T-helper 2 cell treated with Interferon-gamma antibody and Interleukin-4, amounts not matched to agents 5 μg/mL and 100 μg/mL, for 36 hours (primary cell): Measurements from ENCODE around the gene IPO8.
"Not testable (repeated sequence)": the region's sequence is repeated elsewhere in the genome, so short reads cannot be mapped to it uniquely, and the experiment has no call there.

Source experiments
- DNase-seq: peaks from one replicate; pipeline ENCODE4 v3.0.0; 2021; ENCODE audit warnings: low spot score
- H3K27ac Mint-ChIP-seq: one replicate; pipeline ENCODE4 v1.8.0; 2021; ENCODE audit warnings: mild to moderate bottlenecking, mixed read lengths
- H3K27me3 Mint-ChIP-seq: one replicate; pipeline ENCODE4 v1.8.0; 2021; ENCODE audit warnings: low read depth, mixed read lengths
- H3K36me3 Mint-ChIP-seq: one replicate; pipeline ENCODE4 v1.8.0; 2021; ENCODE audit warnings: low read depth, mixed read lengths
- H3K4me1 Mint-ChIP-seq: one replicate; pipeline ENCODE4 v1.8.0; 2021; ENCODE audit warnings: low read depth, mixed read lengths
- H3K4me3 Mint-ChIP-seq: one replicate; pipeline ENCODE4 v1.8.0; 2022; ENCODE audit warnings: mild to moderate bottlenecking, moderate library complexity, mixed read lengths
- H3K9me3 Mint-ChIP-seq: one replicate; pipeline ENCODE4 v1.8.0; 2021; ENCODE audit warnings: mixed read lengths

The IPO8 gene

GRCh38 chr12:30646821-30647220 is 48.8 kb downstream of the IPO8 start:
- Mint-ChIP-seq H3K9me3 (no peaks in the 10 kb centered on the region), H3K4me1 (peaks cover 2% of the 10 kb centered on the region), H3K36me3 (peaks cover 29% of the 10 kb centered on the region), H3K4me3 (no peak overlapping the region), H3K27ac (no peak overlapping the region), H3K27me3 (no peaks in the 10 kb centered on the region)
- no peak for DNase-seq

GRCh38 chr12:30643366-30643765 is 52.3 kb downstream of the IPO8 start:
- DNase-seq: no peak
- Mint-ChIP-seq H3K4me3 (no peak overlapping the region), H3K27ac (no peak overlapping the region), H3K4me1 (no peaks in the 10 kb centered on the region), H3K27me3 (no peaks in the 10 kb centered on the region), H3K9me3 (no peaks in the 10 kb centered on the region), H3K36me3 (peaks cover 23% of the 10 kb centered on the region)

- DNase-seq: no peak
- Mint-ChIP-seq H3K36me3 (peaks cover 21% of the 10 kb centered on the region), H3K4me3 (no peak overlapping the region), H3K27me3 (no peaks in the 10 kb centered on the region), H3K9me3 (no peaks in the 10 kb centered on the region), H3K4me1 (no peaks in the 10 kb centered on the region), H3K27ac (no peak overlapping the region)
Observed at GRCh38 chr12:30640392-30640791, 55.3 kb downstream of the IPO8 start.

- Mint-ChIP-seq H3K4me1 (no peaks in the 10 kb centered on the region), H3K9me3 (no peaks in the 10 kb centered on the region), H3K4me3 (no peak overlapping the region), H3K27ac (no peak overlapping the region), H3K27me3 (no peaks in the 10 kb centered on the region), H3K36me3 (peaks cover 15% of the 10 kb centered on the region)
- no peak for DNase-seq
Observed at GRCh38 chr12:30635385-30635784, 60.3 kb downstream of the IPO8 start.

- Mint-ChIP-seq H3K4me1 (no peaks in the 10 kb centered on the region), H3K27ac (no peak overlapping the region), H3K36me3 (peaks cover 16% of the 10 kb centered on the region)
Observed at GRCh38 chr12:30631740-30632139, 63.9 kb downstream of the IPO8 start.

GRCh38 chr12:30630979-30631285 is 64.7 kb downstream of the IPO8 start:
- DNase-seq: no peak

More at GRCh38 chr12:30631740-30632139, 63.9 kb downstream of the IPO8 start:
- no peak overlapping the region for H3K4me3 Mint-ChIP-seq
- DNase-seq: no peak
- H3K9me3 Mint-ChIP-seq: no peaks in the 10 kb centered on the region
- H3K27me3 Mint-ChIP-seq: no peaks in the 10 kb centered on the region

GRCh38 chr12:30630076-30630978 is 65.3 kb downstream of the IPO8 start:
- H3K27me3 Mint-ChIP-seq: no peaks in the 10 kb centered on the region
- no peaks in the 10 kb centered on the region for H3K4me1 Mint-ChIP-seq
- no peaks in the 10 kb centered on the region for H3K9me3 Mint-ChIP-seq
- no peak for DNase-seq
- no peak overlapping the region for H3K27ac Mint-ChIP-seq
- H3K4me3 Mint-ChIP-seq: no peak overlapping the region
- H3K36me3 Mint-ChIP-seq: peaks cover 16% of the 10 kb centered on the region

More at GRCh38 chr12:30630979-30631285, 64.7 kb downstream of the IPO8 start:
- Mint-ChIP-seq H3K9me3 (no peaks in the 10 kb centered on the region), H3K27ac (no peak overlapping the region), H3K36me3 (peaks cover 16% of the 10 kb centered on the region), H3K4me1 (no peaks in the 10 kb centered on the region), H3K27me3 (no peaks in the 10 kb centered on the region), H3K4me3 (no peak overlapping the region)

GRCh38 chr12:30626847-30627246 is 68.8 kb downstream of the IPO8 start:
- Mint-ChIP-seq H3K9me3 (no peaks in the 10 kb centered on the region), H3K4me3 (no peak overlapping the region), H3K36me3 (peaks cover 12% of the 10 kb centered on the region), H3K27ac (no peak overlapping the region), H3K4me1 (peaks cover 3% of the 10 kb centered on the region), H3K27me3 (no peaks in the 10 kb centered on the region)
- DNase-seq: no peak

GRCh38 chr12:30624009-30624408 is 71.7 kb downstream of the IPO8 start:
- Mint-ChIP-seq H3K27ac (no peak overlapping the region), H3K4me3 (no peak overlapping the region), H3K27me3 (no peaks in the 10 kb centered on the region), H3K9me3 (no peaks in the 10 kb centered on the region), H3K36me3 (peaks cover 4% of the 10 kb centered on the region), H3K4me1 (peaks cover 3% of the 10 kb centered on the region)
- no peak for DNase-seq

GRCh38 chr12:30622509-30622908 is 73.2 kb downstream of the IPO8 start:
- H3K4me3 Mint-ChIP-seq: no peak overlapping the region
- no peak overlapping the region for H3K27ac Mint-ChIP-seq

GRCh38 chr12:30621663-30622241 is 73.9 kb downstream of the IPO8 start:
- H3K4me3 Mint-ChIP-seq, DNase-seq, H3K9me3 Mint-ChIP-seq, H3K27me3 Mint-ChIP-seq, H3K4me1 Mint-ChIP-seq, H3K27ac Mint-ChIP-seq, H3K36me3 Mint-ChIP-seq: not testable (repeated sequence)

More at GRCh38 chr12:30622509-30622908, 73.2 kb downstream of the IPO8 start:
- Mint-ChIP-seq H3K4me1 (peaks cover 3% of the 10 kb centered on the region), H3K9me3 (no peaks in the 10 kb centered on the region), H3K36me3 (no peaks in the 10 kb centered on the region), H3K27me3 (no peaks in the 10 kb centered on the region)
- DNase-seq: no peak

- Mint-ChIP-seq H3K36me3 (no peaks in the 10 kb centered on the region), H3K4me1 (no peaks in the 10 kb centered on the region), H3K9me3 (no peaks in the 10 kb centered on the region), H3K27ac (no peak overlapping the region), H3K4me3 (no peak overlapping the region), H3K27me3 (no peaks in the 10 kb centered on the region)
- DNase-seq: no peak
Observed at GRCh38 chr12:30617346-30618016, 78.2 kb downstream of the IPO8 start.

GRCh38 chr12:30614031-30614430 is 81.6 kb downstream of the IPO8 start:
- H3K4me1 Mint-ChIP-seq: no peaks in the 10 kb centered on the region

GRCh38 chr12:30613119-30613830 is 82.4 kb downstream of the IPO8 start:
- Mint-ChIP-seq H3K27ac (no peak overlapping the region), H3K4me3 (no peak overlapping the region), H3K27me3 (peaks cover 3% of the 10 kb centered on the region), H3K9me3 (peaks cover 5% of the 10 kb centered on the region), H3K4me1 (no peaks in the 10 kb centered on the region), H3K36me3 (no peaks in the 10 kb centered on the region)
- no peak for DNase-seq

More at GRCh38 chr12:30614031-30614430, 81.6 kb downstream of the IPO8 start:
- Mint-ChIP-seq H3K9me3 (peaks cover 5% of the 10 kb centered on the region), H3K36me3 (no peaks in the 10 kb centered on the region), H3K27ac (no peak overlapping the region), H3K4me3 (no peak overlapping the region), H3K27me3 (peaks cover 3% of the 10 kb centered on the region)
- DNase-seq: no peak
